Colonic mucosa (tissue), 4 donors: ENCODE data around the gene KIF14. TPM values are rescaled to one million over a fixed set of nuclear protein-coding genes. Genes with fewer than 3 reads are reported as not detected.

ENCODE experiments used
- DNase-seq: peaks from one replicate; pipeline ENCODE4 v3.0.0-alpha.2; 2020
- H3K27ac ChIP-seq: fragments of 200-600 bp; one replicate; pipeline ENCODE4 v1.8.0; 2021
- H3K27me3 ChIP-seq: fragments of 200-600 bp; one replicate; pipeline ENCODE4 v1.8.0; 2021
- H3K36me3 ChIP-seq: fragments of 200-600 bp; one replicate; pipeline ENCODE4 v1.8.0; 2021
- H3K4me1 ChIP-seq: fragments of 200-600 bp; one replicate; pipeline ENCODE4 v1.8.0; 2021; ENCODE audit warnings: mild to moderate bottlenecking
- H3K4me3 ChIP-seq: fragments of 200-600 bp; one replicate; pipeline ENCODE4 v1.8.0; 2021
- H3K9ac ChIP-seq, 2 donors: one replicate each; pipeline ENCODE4 v1.7.0; 2013; ENCODE audit warnings: control low read depth in 2 of 2, low read depth in 2 of 2, low read length in 2 of 2
- H3K9me3 ChIP-seq: fragments of 200-600 bp; one replicate; pipeline ENCODE4 v1.8.0; 2021
- CTCF ChIP-seq: fragments of 200-600 bp; IDR thresholded peaks from one replicate; pipeline ENCODE4 v1.8.0; 2022; ENCODE audit warnings: antibody characterized with exemption, mild to moderate bottlenecking
- intact Hi-C: fragments of 100-400 bp; cut with DNase I; formaldehyde crosslinking; loops from one replicate; pipeline ENCODE4 v1.14.1; 2022
- total RNA-seq, 2 donors: library from RNA; stranded (reverse); fragmentation: NEBNext Ultra II Directional in 1 of 2; extraction: Animal tissue kit (Norgen Biotek cat#: 25700) in 1 of 2; gene quantifications; one replicate each; pipeline ENCODE4 v1.2.1, GENCODE V29; 2021
- donor health status: healthy.
- donor health status: DM: no; HTN: no; CAD: no.
- donor health status: DM: no; HTN: no; CAD: no.

KIF14 gene
- total RNA-seq, 2 donors from 2014 or later = 2.7 to 8.2 TPM

- intact Hi-C loops = loop anchor here (10.0 kb wide), 2 partner anchors 205 to 415 kb away; no protein-coding TSS in a partner anchor
- H3K36me3 ChIP-seq = no peaks in the 10 kb centered on the region
- no peaks in the 10 kb centered on the region for H3K9me3 ChIP-seq
- TF ChIP-seq CTCF = no peak
- H3K4me1 ChIP-seq = no peaks in the 10 kb centered on the region
- H3K9ac ChIP-seq = no peak overlapping the region
- H3K27ac ChIP-seq = no peak overlapping the region
- H3K27me3 ChIP-seq = no peaks in the 10 kb centered on the region
- H3K4me3 ChIP-seq = no peak overlapping the region
- DNase-seq = no peak
These were observed 9.4 kb upstream of the KIF14 start for GRCh38 chr1:200629876-200630514.

GRCh38 chr1:200628223-200628881 is 7.8 kb upstream of the KIF14 start:
- Histone ChIP-seq H3K36me3 (no peaks in the 10 kb centered on the region), H3K27me3 (no peaks in the 10 kb centered on the region), H3K4me1 (no peaks in the 10 kb centered on the region), H3K27ac (no peak overlapping the region), H3K9ac (no peak overlapping the region), H3K4me3 (no peak overlapping the region), H3K9me3 (no peaks in the 10 kb centered on the region)
- intact Hi-C loops = loop anchor here (10.0 kb wide), 2 partner anchors 206 to 416 kb away; no protein-coding TSS in a partner anchor
- DNase-seq = no peak
- TF ChIP-seq CTCF = no peak

GRCh38 chr1:200627575-200628222 is 7.1 kb upstream of the KIF14 start:
- intact Hi-C loops = loop anchor here (10.0 kb wide), 2 partner anchors 207 to 417 kb away; no protein-coding TSS in a partner anchor
- no peak for TF ChIP-seq CTCF

DNA sequence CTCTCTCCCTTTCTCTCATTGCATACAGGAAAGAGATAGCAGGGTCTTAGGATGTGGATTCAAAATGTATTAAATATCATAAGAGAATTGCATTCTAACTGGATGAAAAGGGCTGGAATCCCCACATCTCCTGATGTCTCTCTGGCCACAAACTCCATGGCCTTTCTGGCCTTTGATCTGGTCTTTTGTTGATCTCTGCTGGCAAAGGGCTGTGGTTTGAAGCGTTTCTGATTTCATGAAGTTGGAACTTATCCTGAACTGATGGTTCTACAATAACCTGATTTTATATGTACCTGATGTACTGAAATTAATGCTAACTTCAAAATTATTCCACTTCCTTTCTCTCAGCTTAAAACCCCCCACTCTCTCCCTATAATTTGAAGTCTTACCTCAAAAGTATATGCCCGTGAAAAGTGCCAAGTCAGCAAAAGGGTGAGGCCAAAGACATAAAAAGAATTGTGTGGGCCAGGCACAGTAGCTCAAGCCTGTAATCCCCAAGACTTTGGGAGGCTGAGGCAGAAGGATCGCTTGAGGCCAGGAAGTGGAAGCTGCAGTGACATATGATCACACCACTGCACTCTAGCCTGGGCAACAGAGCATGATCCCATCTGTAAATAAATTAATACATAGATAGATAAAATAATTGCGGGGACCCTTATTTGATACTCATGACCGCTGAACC is 6.4 kb upstream of the KIF14 start:
- H3K36me3 ChIP-seq = no peaks in the 10 kb centered on the region
- H3K4me3 ChIP-seq = no peak overlapping the region
- no peaks in the 10 kb centered on the region for H3K4me1 ChIP-seq
- H3K27me3 ChIP-seq = no peaks in the 10 kb centered on the region
- intact Hi-C loops = loop anchor here (10.0 kb wide), 2 partner anchors 208 to 418 kb away; no protein-coding TSS in a partner anchor
- no peak for TF ChIP-seq CTCF
- no peak for DNase-seq
- H3K27ac ChIP-seq = no peak overlapping the region
- H3K9me3 ChIP-seq = no peaks in the 10 kb centered on the region
- no peak overlapping the region for H3K9ac ChIP-seq

More at GRCh38 chr1:200627575-200628222, 7.1 kb upstream of the KIF14 start:
- Histone ChIP-seq H3K4me1 (no peaks in the 10 kb centered on the region), H3K4me3 (no peak overlapping the region), H3K9me3 (no peaks in the 10 kb centered on the region), H3K36me3 (no peaks in the 10 kb centered on the region), H3K9ac (no peak overlapping the region), H3K27ac (no peak overlapping the region), H3K27me3 (no peaks in the 10 kb centered on the region)
- DNase-seq = no peak

DNA sequence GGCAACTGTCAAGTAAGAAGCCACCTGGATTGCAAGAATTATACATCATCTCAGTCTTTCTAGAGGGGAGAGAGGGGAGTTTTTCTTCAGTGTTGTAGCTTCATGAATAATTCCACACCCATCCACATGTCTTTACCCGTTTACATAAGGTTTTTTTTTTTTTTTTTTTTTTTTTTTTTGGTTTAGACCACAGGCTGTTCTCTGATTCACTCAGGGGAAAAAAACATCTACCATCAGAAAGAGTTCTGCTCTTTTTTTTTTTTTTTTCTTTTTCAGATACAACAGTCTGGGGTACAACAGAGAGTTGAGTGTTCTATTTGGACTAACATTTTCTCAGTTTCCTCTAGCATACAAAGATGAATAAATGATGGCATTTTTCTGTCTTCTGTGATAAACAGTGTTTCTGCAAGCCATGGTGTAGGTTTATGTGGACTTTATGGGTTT is 4.9 kb upstream of the KIF14 start:
- DNase-seq = no peak
- intact Hi-C loops = loop anchor here (10.0 kb wide), 2 partner anchors 209 to 419 kb away; no protein-coding TSS in a partner anchor
- no peak overlapping the region for H3K4me3 ChIP-seq
- H3K9me3 ChIP-seq = no peaks in the 10 kb centered on the region
- no peaks in the 10 kb centered on the region for H3K27me3 ChIP-seq
- no peaks in the 10 kb centered on the region for H3K36me3 ChIP-seq
- no peak for TF ChIP-seq CTCF
- no peaks in the 10 kb centered on the region for H3K4me1 ChIP-seq
- no peak overlapping the region for H3K27ac ChIP-seq
- no peak overlapping the region for H3K9ac ChIP-seq
